Fibroblast of skin of scalp (primary cell): ENCODE data around the gene JDP2.

Experiments used
- DNase-seq: peaks from one replicate; pipeline ENCODE4 v3.0.0-alpha.2; 2013

Gene JDP2

GRCh38 chr14:75515629-75515996, 87.8 kb downstream of the JDP2 start:
- peak; percentile 7 for DNase-seq

GRCh38 chr14:75518625-75519024, 90.8 kb downstream of the JDP2 start:
- DNase-seq = no peak

DNA sequence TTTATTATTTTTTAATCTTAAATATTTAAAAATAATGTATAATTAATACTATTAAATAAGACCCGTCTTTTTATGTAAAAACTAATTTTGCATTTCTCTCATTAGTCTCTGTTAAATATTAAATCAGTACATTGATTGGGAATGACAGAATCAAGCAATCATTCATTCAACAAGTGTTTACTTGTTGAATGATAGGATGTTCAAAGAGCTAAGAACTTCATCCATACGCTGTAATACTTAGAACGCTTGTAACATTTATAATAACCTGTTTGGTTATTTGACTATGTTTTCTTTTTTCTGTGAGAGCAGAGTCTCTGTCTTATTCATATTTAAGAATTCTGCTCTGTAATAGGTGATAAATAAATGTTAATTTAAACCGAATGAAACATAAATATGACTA, 91.6 kb downstream of the JDP2 start:
- DNase-seq = no peak

GRCh38 chr14:75519826-75520728, 92.3 kb downstream of the JDP2 start:
- no peak for DNase-seq

DNA sequence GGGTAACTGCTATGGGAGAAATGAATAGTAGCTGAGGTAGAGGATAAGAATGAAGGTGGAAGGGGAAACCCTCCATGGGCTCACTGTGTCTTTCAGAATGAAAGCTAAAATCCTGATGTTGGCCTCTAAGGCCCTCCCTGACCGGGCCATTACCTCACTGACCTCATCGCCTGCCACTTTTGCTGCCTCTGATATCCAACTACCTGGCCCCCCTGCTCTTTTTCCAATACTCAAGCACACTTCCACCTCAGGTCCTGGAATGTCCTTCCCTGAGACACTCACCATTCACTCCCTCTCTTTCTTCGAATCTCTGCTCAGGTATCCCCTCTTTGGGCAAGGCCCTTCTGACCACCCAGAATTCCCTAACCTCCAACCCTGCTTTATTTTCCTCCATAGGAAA, 93.0 kb downstream of the JDP2 start:
- DNase-seq = no peak

- DNase-seq = no peak
Observed at GRCh38 chr14:75521415-75522199, 93.8 kb downstream of the JDP2 start.

DNA sequence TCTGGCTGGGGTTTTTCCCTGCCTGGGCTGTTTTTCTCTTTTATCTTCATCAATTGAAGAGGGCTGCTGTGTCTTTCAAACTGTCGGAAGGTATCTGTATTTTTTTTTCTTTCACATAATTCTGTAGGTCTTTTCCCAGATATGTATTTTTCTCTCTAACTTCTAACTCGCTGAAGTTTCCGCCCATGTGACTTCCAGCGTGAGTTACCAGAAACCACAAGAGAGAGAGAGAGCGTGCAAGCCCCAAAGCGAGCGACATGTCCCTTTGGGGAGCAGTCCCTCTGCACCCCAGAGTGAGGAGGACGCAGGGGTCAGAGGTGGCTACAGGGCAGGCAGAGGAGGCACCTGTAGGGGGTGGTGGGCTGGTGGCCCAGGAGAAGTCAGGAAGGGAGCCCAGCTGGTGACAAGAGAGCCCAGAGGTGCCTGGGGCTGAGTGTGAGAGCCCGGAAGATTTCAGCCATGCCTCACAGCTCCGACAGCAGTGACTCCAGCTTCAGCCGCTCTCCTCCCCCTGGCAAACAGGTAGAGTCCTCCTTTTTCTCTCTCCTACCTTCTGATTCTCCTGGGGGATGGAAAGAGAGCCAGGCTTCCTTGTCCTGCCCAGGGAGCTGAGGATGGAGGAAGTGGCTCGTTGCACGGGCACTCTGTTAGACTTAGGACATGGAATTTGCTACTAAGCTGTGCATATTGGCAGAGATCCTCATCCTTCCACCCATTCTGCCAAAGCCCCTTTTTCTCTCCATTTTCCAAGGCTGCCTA, 94.6 kb downstream of the JDP2 start, which contains the start of gene BATF:
Gene BATF (plus strand): TSS at position 246 of the 759 bp plus-strand sequence. CDS start 214 bp downstream, at position 460.
- DNase-seq = no peak

DNA sequence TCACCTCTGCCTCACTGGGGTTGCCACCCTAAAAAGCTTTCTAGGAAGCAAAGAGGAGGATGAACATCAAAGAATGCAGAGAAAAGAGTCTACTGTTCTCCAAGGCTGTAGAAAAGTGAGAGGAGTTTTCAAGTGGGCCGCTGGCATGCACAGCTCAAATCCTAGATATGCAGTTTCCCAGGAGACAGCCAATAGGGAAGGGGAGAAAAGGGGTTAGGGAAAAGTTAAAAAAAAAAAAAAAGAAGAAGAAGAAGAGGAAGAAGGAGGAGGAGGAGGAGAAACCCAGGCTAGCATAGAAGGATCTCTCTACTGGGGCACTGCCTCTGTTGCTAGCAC, 95.1 kb downstream of the JDP2 start:
- no peak for DNase-seq
